ENCODE results near the gene TM6SF1. TPM values are rescaled to one million over a fixed set of nuclear protein-coding genes. Genes with fewer than 3 reads are reported as not detected.

The TM6SF1 gene
- total and polyA plus RNA-seq, 9 of the 15 experiments (the other 6 are each of a cell fraction or from before 2014, with no cell fraction given) = 1.0 to 5.6 (median 3.5) TPM

DNA sequence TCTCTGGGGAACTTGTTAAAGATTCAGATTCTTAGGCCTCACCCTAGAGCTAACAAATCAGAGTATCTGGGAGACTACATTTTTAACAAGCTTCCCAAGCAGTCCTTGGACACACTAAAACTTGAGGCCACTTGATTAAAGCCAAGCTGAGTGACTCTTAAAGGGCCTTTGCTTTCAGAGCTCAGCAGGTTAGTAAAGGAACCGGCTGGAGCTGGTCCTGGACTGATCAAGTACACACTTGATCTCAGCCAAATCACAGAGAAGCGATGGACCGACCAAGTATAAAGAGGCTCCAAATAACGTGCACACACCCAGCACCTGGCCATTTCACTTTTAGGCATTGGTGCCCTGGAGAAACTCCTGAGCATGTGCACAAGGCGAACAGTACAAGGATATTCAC, 12.9 kb upstream of the TM6SF1 start:
- ChIA-PET POLR2A (interaction anchor here (0.9 to 1.6 kb wide), 3 partner anchors 17 to 70 kb away, joined by 3 to 6 read pairs (median 4); partner anchors contain the start of gene BTBD1), CTCF (ENCODE audit: low intra/inter-chr PET ratio) (no interaction called here)
- H3K27me3 ChIP-seq (ENCODE audit: control insufficient read depth in 2 of 2, insufficient read depth in 2 of 2, low read length in 2 of 2) = no peaks in the 10 kb centered on the region
- H3K79me2 ChIP-seq (ENCODE audit: control insufficient read depth, insufficient read depth, low read length) = no peaks in the 10 kb centered on the region
- H4K20me1 ChIP-seq (replicated peaks; ENCODE audit: control insufficient read depth, insufficient read depth, low read length) = no peaks in the 10 kb centered on the region
- FAIRE-seq (no peak), DNase-seq (ENCODE audit: extremely low read depth in 1 of 4, low spot score in 3 of 4) (no peak), ATAC-seq (no peak)
- H3K9me1 ChIP-seq (ENCODE audit: control insufficient read depth, insufficient read depth, low read length) = no peaks in the 10 kb centered on the region
- H2AFZ ChIP-seq (ENCODE audit: low read depth, low read length) = peak overlapping the region; percentile 74
- intact Hi-C loops (cut with micrococcal nuclease) = no loop called here
- H3K4me3 ChIP-seq = no peak overlapping the region
- H3K9me3 ChIP-seq (replicated peaks; ENCODE audit: control insufficient read depth, insufficient read depth, low read depth, low read length) = no peaks in the 10 kb centered on the region
- H3K9ac ChIP-seq (ENCODE audit: insufficient read depth in 1 of 2, low read depth in 2 of 2, low read length in 2 of 2) = no peak overlapping the region
- no peak overlapping the region for H3K4me2 ChIP-seq (ENCODE audit: insufficient read depth, low read length)
- WGBS (ENCODE audit: insufficient coverage, low coverage, missing lambda C conversion rate) = 55% methylated on average over 5 of the region's 5 CpGs
- TF ChIP-seq FOXP4 (CRISPR knock-in tag; IDR thresholded peaks at IDR 0.05; ENCODE audit: borderline replicate concordance) (no peak), PRMT5 (CRISPR knock-in tag; IDR thresholded peaks at IDR 0.05) (no peak), NRF1 (conservative IDR thresholded peaks at IDR 0.05 in 1 of 2, IDR thresholded peaks at IDR 0.05 in 1 of 2) (peak; percentile 34 to 45; a peak in 1 of 4 replicates)
- TF ChIP-seq, protein P1, sequence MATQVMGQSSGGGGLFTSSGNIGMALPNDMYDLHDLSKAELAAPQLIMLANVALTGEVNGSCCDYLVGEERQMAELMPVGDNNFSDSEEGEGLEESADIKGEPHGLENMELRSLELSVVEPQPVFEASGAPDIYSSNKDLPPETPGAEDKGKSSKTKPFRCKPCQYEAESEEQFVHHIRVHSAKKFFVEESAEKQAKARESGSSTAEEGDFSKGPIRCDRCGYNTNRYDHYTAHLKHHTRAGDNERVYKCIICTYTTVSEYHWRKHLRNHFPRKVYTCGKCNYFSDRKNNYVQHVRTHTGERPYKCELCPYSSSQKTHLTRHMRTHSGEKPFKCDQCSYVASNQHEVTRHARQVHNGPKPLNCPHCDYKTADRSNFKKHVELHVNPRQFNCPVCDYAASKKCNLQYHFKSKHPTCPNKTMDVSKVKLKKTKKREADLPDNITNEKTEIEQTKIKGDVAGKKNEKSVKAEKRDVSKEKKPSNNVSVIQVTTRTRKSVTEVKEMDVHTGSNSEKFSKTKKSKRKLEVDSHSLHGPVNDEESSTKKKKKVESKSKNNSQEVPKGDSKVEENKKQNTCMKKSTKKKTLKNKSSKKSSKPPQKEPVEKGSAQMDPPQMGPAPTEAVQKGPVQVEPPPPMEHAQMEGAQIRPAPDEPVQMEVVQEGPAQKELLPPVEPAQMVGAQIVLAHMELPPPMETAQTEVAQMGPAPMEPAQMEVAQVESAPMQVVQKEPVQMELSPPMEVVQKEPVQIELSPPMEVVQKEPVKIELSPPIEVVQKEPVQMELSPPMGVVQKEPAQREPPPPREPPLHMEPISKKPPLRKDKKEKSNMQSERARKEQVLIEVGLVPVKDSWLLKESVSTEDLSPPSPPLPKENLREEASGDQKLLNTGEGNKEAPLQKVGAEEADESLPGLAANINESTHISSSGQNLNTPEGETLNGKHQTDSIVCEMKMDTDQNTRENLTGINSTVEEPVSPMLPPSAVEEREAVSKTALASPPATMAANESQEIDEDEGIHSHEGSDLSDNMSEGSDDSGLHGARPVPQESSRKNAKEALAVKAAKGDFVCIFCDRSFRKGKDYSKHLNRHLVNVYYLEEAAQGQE (IDR thresholded peaks at IDR 0.05; ENCODE audit: borderline replicate concordance) = peak; percentile 67
- TF ChIP-seq, protein P1 (CRISPR knock-in tag; IDR thresholded peaks at IDR 0.05; ENCODE audit: low read depth) = no peak
- TF ChIP-seq, protein P2, sequence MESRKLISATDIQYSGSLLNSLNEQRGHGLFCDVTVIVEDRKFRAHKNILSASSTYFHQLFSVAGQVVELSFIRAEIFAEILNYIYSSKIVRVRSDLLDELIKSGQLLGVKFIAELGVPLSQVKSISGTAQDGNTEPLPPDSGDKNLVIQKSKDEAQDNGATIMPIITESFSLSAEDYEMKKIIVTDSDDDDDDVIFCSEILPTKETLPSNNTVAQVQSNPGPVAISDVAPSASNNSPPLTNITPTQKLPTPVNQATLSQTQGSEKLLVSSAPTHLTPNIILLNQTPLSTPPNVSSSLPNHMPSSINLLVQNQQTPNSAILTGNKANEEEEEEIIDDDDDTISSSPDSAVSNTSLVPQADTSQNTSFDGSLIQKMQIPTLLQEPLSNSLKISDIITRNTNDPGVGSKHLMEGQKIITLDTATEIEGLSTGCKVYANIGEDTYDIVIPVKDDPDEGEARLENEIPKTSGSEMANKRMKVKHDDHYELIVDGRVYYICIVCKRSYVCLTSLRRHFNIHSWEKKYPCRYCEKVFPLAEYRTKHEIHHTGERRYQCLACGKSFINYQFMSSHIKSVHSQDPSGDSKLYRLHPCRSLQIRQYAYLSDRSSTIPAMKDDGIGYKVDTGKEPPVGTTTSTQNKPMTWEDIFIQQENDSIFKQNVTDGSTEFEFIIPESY (CRISPR knock-in tag; IDR thresholded peaks at IDR 0.05) = no peak
- no peaks in the 10 kb centered on the region for H3K36me3 ChIP-seq (ENCODE audit: control insufficient read depth, insufficient read depth, low read length)
- H3K27ac ChIP-seq (ENCODE audit: extremely low read depth, low read depth, low read length) = no peak overlapping the region
- in situ Hi-C loops (cut with MboI) = no loop called here
- no TSS peak for BruUV-seq (replicated peaks)
- peaks cover 9 to 31% of the 10 kb centered on the region in 2 experiments for H3K4me1 ChIP-seq (replicated peaks in 1 of 2; ENCODE audit: control insufficient read depth in 2 of 2, insufficient read depth in 2 of 2, low read length in 2 of 2)

All from K562 (cell line).